OCI-LY7 (cell line): ENCODE data around the gene CPA1.

Source experiments
- CTCF ChIP-seq: fragments of 200-600 bp; sonication (generic); conservative IDR thresholded peaks from 2 replicates; pipeline ENCODE4 v1.5.1; 2014; ENCODE audit warnings: mild to moderate bottlenecking, antibody characterized with exemption, low read length, moderate library complexity, mixed read lengths
- EZH2phosphoT487 ChIP-seq: fragments of 200-600 bp; sonication (generic); IDR thresholded peaks from 2 replicates; pipeline ENCODE4 v1.6.1; 2018; ENCODE audit warnings: low read depth, borderline replicate concordance, mild to moderate bottlenecking, mixed run types, antibody characterized with exemption, low read length, moderate library complexity, mixed read lengths

- TF ChIP-seq CTCF: no peak
- TF ChIP-seq EZH2phosphoT487: no peak
Measured at GRCh38 chr7:130379921-130380860, at the start of gene CPA1.
